ENCODE data around the gene TMEM175. TPM values are rescaled to one million over a fixed set of nuclear protein-coding genes. Genes with fewer than 3 reads are reported as not detected.

Gene TMEM175
- total and polyA plus RNA-seq, 9 of the 15 experiments (the other 6 are each of a cell fraction or from before 2014, with no cell fraction given), result 0.13 to 30.9 (median 9.4) TPM

- TF ChIP-seq, protein P1, sequence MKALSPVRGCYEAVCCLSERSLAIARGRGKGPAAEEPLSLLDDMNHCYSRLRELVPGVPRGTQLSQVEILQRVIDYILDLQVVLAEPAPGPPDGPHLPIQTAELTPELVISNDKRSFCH (CRISPR knock-in tag; IDR thresholded peaks at IDR 0.05), result no peak
- TF ChIP-seq, protein P1 (tag; IDR thresholded peaks at IDR 0.05), result no peak
- TF ChIP-seq WHSC1 (IDR thresholded peaks at IDR 0.05; ENCODE audit: low read length), result no peak
- TF ChIP-seq, protein P2, sequence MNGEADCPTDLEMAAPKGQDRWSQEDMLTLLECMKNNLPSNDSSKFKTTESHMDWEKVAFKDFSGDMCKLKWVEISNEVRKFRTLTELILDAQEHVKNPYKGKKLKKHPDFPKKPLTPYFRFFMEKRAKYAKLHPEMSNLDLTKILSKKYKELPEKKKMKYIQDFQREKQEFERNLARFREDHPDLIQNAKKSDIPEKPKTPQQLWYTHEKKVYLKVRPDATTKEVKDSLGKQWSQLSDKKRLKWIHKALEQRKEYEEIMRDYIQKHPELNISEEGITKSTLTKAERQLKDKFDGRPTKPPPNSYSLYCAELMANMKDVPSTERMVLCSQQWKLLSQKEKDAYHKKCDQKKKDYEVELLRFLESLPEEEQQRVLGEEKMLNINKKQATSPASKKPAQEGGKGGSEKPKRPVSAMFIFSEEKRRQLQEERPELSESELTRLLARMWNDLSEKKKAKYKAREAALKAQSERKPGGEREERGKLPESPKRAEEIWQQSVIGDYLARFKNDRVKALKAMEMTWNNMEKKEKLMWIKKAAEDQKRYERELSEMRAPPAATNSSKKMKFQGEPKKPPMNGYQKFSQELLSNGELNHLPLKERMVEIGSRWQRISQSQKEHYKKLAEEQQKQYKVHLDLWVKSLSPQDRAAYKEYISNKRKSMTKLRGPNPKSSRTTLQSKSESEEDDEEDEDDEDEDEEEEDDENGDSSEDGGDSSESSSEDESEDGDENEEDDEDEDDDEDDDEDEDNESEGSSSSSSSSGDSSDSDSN (IDR thresholded peaks at IDR 0.05; ENCODE audit: borderline replicate concordance in 1 of 2, low read depth in 2 of 2, low read length in 2 of 2), result no peak
- TF ChIP-seq, protein P3, sequence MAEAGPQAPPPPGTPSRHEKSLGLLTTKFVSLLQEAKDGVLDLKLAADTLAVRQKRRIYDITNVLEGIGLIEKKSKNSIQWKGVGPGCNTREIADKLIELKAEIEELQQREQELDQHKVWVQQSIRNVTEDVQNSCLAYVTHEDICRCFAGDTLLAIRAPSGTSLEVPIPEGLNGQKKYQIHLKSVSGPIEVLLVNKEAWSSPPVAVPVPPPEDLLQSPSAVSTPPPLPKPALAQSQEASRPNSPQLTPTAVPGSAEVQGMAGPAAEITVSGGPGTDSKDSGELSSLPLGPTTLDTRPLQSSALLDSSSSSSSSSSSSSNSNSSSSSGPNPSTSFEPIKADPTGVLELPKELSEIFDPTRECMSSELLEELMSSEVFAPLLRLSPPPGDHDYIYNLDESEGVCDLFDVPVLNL (CRISPR knock-in tag; IDR thresholded peaks at IDR 0.05; ENCODE audit: low read depth), result no peak
- TF ChIP-seq, protein P4, sequence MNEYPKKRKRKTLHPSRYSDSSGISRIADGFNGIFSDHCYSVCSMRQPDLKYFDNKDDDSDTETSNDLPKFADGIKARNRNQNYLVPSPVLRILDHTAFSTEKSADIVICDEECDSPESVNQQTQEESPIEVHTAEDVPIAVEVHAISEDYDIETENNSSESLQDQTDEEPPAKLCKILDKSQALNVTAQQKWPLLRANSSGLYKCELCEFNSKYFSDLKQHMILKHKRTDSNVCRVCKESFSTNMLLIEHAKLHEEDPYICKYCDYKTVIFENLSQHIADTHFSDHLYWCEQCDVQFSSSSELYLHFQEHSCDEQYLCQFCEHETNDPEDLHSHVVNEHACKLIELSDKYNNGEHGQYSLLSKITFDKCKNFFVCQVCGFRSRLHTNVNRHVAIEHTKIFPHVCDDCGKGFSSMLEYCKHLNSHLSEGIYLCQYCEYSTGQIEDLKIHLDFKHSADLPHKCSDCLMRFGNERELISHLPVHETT (CRISPR knock-in tag; conservative IDR thresholded peaks at IDR 0.05 in 1 of 2, IDR thresholded peaks at IDR 0.05 in 1 of 2), result 0 out of 4 replicates have a peak, but pooled peaks of 1 of the 2 experiments have one; percentile 28
- no peak for TF ChIP-seq DACH1 (IDR thresholded peaks at IDR 0.05; ENCODE audit: partially characterized antibody)
- no peak for TF ChIP-seq ZNF655 (CRISPR knock-in tag; IDR thresholded peaks at IDR 0.05)
- TF ChIP-seq RERE (CRISPR knock-in tag; IDR thresholded peaks at IDR 0.05; ENCODE audit: borderline replicate concordance), result no peak
- no peak for TF ChIP-seq BHLHE40 (IDR thresholded peaks at IDR 0.05; ENCODE audit: low read length)
- no peak for TF ChIP-seq ZNF766 (CRISPR knock-in tag; conservative IDR thresholded peaks at IDR 0.05)
- TF ChIP-seq HIVEP1 (CRISPR knock-in tag; IDR thresholded peaks at IDR 0.05), result no peak
Observed at GRCh38 chr4:973431-974397, 41.5 kb downstream of the TMEM175 start, which contains the start of gene DGKQ (continued).

All from K562 (cell line).